Measurements from ENCODE around the gene NEB.
A peak's percentile ranks its signal among the peaks of the same experiment; 100 is the strongest.
"Not testable (repeated sequence)": the region's sequence is repeated elsewhere in the genome, so short reads cannot be mapped to it uniquely, and the experiment has no call there.

NEB gene

GRCh38 chr2:151607459-151608424 lies 126.5 kb downstream of the NEB start:
- DNase-seq = not testable (repeated sequence)

- not testable (repeated sequence) for DNase-seq
These were observed 130.7 kb downstream of the NEB start for GRCh38 chr2:151603530-151603929.

- DNase-seq = not testable (repeated sequence)
These were observed 131.9 kb downstream of the NEB start for GRCh38 chr2:151602402-151602801.

GRCh38 chr2:151601803-151602202 lies 132.5 kb downstream of the NEB start:
- not testable (repeated sequence) for DNase-seq

- DNase-seq = not testable (repeated sequence)
These were observed 137.2 kb downstream of the NEB start for GRCh38 chr2:151596903-151597608.

- not testable (repeated sequence) for DNase-seq
These were observed 142.4 kb downstream of the NEB start for GRCh38 chr2:151591908-151592255.

GRCh38 chr2:151591250-151591907 lies 142.9 kb downstream of the NEB start:
- not testable (repeated sequence) for DNase-seq

GRCh38 chr2:151581300-151581699 lies 153.0 kb downstream of the NEB start:
- not testable (repeated sequence) for DNase-seq

GRCh38 chr2:151580697-151581096 lies 153.6 kb downstream of the NEB start:
- not testable (repeated sequence) for DNase-seq

GRCh38 chr2:151577116-151577515 lies 157.2 kb downstream of the NEB start:
- no peak for DNase-seq

- no peak for DNase-seq
These were observed 158.2 kb downstream of the NEB start for GRCh38 chr2:151576080-151576479.

- no peak for DNase-seq
These were observed 158.9 kb downstream of the NEB start for GRCh38 chr2:151575338-151575737.

- peak; percentile 89 to 92 for DNase-seq
These were observed 164.1 kb downstream of the NEB start for GRCh38 chr2:151570191-151570590.

GRCh38 chr2:151569167-151569566 lies 165.1 kb downstream of the NEB start:
- DNase-seq = no peak

GRCh38 chr2:151568501-151568900 lies 165.8 kb downstream of the NEB start:
- DNase-seq = no peak

GRCh38 chr2:151567006-151567405 lies 167.3 kb downstream of the NEB start:
- no peak for DNase-seq

GRCh38 chr2:151562398-151562797 lies 171.9 kb downstream of the NEB start:
- DNase-seq = no peak

- peak in 1 of 2 experiments; percentile 24 for DNase-seq
These were observed 174.0 kb downstream of the NEB start for GRCh38 chr2:151560289-151560688.

GRCh38 chr2:151559431-151559830 lies 174.8 kb downstream of the NEB start:
- DNase-seq = not testable (repeated sequence)

GRCh38 chr2:151557883-151558282 lies 176.4 kb downstream of the NEB start:
- DNase-seq = not testable (repeated sequence)

- DNase-seq = no peak
These were observed 178.2 kb downstream of the NEB start for GRCh38 chr2:151556121-151556520.

- DNase-seq = no peak
These were observed 182.0 kb downstream of the NEB start for GRCh38 chr2:151552287-151552686.

GRCh38 chr2:151551556-151551955 lies 182.7 kb downstream of the NEB start:
- DNase-seq = no peak

Measured in cerebellar nuclear complex (tissue), 1 donor.